NCI-H1694 (cell line): ENCODE measurements around the gene MFSD12.
"Not testable (repeated sequence)": the region's sequence is repeated elsewhere in the genome, so short reads cannot be mapped to it uniquely, and the experiment has no call there.

Experiments
- DNase-seq: peaks from one replicate; lab custom pipeline; 2025; lab: John Stamatoyannopoulos, UW

MFSD12 gene

DNA sequence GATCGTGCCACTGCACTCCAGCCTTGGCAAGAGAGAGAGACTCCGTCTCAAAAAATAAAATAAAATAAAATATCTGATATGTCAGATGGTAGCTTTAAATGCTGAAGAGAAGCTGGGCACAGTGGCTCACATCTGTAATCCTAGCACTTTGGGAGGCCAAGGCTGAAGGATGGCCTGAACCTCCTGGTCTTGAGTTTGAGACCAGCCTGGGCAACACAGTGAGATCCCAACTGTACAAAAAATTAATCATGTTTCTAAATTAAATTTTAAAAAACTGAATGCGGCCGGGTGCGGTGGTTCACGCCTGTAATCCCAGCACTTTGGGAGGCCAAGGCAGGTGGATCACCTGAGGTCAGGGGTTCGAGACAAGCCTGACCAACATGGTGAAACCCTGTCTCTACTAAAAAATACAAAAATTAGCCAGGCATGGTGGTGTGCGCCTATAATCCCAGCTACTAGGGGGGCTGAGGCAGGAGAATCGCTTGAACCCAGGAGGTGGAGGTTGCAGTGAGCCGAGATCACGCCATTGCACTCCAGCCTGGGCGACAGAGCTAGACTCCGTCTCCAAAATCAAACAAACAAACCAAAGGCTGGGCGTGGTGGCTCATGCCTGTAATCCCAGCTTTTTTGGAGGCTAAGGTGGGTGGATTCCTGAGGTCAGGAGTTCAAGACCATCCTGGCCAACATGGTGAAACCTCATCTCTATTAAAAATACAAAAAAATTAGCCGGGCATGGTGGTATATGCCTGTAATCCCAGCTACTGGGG, 26.8 kb upstream of the MFSD12 start:
- not testable (repeated sequence) for DNase-seq

DNA sequence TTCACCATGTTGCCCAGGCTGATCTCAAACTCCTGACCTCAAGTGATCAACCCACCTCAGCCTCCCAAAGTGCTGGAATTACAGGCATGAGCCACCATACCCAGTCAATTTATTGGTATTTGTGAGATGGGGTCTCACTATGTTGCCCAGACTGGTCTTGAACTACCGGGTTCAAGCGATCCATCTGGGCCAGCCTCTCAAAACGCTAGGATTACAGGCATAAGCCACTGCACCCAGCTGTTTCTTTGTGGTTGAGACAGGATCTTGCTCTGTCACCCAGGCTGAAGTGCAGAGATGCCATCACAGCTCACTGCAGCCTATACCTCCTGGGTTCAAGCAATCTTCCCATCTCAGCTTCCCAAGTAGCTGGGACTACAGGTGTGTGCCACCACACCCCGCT, 24.4 kb upstream of the MFSD12 start:
- DNase-seq, result not testable (repeated sequence)

DNA sequence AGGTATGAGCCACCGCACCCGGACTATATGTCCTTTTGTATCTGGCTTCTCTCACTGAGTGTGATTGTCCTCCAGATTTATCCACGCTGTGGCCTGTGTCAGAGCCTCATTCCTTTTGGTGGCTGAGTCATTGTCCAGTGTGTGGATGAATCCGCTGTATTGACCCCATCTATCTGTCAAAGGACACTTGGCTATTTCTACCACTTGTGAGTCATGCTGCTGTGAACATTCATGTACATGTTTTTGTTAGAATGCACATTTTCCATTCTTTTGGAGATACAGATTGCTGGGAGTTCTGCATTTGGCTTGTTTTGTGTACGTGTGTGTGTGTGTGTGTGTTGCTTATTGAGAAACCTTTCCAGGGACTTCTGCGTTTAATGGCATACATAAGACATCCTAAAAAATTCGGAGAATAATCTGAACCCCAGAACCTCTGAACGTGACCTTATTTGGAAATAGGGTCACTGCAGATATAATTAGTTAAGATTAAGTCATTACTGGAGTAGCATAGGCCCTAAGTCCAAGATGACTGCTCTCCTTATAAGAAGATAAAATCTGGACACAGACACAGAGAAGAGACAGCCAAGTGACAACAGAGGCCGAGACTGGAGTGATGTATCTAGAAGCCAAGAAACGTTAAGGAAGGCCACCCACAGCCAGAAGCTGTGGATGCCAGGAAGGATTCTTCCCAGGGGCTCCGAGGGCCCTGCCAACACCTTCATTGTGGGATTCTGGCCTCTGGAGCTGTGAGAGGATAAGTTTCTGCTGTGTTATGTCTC, 23.0 kb upstream of the MFSD12 start:
- DNase-seq, result no peak

DNA sequence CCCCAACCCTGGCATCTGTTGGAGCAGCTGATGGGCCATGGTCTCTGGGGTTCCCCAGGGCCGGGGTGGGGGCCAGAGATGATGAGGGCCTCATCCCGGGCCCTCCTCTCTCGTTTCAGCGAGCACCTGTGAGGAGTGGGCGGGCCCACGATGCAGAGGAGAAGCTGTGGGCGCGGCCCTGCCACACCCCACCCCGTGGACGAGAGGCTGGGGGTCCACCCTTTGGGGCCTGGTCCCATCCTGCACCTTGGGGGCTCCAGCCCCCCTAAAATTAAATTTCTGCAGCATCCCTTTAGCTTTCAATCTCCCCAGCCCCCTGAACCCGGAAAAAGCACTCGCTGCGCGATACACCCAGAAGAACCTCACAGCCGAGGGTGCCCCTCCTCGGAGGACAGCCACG, 21.0 kb upstream of the MFSD12 start:
- no peak for DNase-seq

DNA sequence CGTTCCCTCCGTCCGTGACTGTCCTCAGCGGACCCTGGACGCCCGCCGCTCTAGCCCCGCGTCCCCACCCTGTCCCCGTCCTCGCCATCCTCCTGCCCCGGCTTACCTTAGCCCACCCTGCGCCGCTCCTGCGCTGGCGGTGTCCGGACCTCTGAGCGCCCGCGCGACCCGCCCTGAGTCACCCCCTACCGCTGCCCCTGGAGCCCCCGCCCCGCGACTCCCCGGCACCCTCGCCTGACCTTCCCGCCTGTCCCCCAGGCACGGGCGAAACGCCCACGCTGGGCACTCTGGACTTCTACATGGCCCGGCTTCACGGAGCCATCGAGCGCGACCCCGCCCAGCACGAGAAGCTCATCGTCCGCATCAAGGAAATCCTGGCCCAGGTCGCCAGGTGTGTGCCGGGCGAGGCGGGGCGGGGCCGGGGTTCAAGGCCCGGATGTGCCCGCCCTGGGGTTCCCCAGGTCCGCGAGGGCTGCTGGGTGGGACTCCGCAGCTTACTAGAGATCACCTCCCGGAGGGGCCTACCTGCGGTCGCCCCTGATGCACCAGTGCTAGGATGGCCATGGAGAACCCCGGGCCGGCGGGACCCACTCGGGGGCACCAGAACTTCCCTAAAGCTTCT, 20.4 kb upstream of the MFSD12 start:
- DNase-seq, result no peak

DNA sequence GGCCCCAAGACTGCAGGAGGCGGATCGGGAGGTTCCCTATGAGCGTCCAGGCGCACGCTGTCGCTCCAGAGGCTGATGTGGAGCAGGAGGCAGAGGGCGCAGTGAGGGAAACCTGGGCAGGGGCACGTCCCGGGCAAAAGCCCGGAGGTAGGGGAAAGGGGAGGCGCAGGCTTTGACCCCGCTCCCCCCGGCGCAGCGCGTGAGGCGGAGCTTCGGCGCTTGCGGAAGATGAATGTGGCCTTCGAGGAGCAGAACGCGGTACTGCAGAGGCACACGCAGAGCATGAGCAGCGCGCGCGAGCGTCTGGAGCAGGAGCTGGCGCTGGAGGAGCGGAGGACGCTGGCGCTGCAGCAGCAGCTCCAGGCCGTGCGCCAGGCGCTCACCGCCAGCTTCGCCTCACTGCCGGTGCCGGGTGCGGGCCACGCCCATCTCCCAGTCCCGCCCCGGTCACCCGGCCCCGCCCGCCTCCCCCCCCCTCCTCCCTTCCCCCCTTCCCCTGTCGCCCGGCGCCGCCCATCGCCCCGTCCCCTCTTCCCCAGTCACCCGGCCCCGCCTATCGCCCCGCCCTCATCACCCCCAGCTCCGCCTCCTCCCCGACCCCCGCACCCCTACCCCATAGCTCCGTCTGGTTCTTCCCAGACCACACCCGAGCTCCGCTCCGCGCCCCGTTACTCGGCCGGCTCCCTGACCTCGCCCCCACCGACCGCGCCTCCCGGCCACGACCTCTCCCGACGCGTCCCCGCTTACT, 19.5 kb upstream of the MFSD12 start:
- DNase-seq, result no peak

DNA sequence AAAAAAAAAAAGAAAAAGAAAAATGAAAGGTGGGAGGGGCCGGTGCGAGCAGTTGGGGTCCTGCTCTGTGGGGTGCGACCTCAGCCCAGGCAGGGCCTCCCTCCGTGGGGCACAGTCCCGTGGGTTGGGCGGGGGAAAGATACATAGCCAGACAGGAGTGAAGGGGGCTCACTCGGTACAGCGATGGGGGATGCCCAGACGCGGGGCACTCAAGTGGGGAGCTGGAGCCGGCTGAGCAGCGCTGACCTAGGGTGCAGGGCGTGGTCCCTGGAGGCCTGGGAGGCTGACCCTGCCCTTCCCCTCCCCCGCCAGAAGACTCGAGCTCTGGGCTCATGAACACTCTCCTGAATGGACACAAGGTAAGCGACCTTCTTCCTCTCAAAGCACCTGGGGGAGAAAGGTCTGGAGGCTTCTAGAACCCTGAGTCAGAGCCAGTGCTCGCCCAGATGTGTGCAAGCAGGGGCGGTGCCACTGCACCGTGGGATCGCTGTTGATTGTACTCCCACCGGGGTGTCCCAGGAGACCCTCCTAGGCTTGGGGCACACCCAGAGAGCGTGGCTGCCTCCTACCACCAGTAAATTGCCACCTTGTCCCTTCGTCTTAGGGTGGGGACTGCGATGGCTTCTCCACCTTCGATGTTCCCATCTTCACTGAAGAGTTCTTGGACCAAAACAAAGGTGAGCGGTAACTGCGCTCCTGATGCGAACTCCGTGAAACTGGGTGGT, 18.7 kb upstream of the MFSD12 start:
- no peak for DNase-seq

DNA sequence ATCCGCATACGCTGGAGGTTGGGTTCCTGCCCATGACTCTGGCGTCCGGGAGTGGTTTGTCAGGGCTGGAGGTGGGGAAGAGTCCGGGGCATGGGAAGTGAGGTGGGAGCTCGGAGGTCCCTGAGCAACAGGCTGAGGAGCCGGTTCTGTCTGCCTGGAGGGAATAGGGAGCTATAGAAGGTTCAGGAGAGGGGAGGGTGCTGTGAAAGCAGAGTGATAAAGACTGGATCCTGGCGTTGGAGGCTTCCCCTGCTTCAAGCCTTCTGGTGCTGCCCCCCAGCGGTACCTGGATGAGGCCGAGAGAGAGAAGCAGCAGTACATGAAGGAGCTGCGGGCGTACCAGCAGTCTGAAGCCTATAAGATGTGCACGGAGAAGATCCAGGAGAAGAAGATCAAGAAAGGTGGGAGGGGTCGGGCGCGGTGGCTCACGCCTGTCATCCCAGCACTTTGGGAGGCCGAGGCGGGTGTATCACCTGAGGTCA, 17.9 kb upstream of the MFSD12 start:
- DNase-seq, result peak; percentile 42

DNA sequence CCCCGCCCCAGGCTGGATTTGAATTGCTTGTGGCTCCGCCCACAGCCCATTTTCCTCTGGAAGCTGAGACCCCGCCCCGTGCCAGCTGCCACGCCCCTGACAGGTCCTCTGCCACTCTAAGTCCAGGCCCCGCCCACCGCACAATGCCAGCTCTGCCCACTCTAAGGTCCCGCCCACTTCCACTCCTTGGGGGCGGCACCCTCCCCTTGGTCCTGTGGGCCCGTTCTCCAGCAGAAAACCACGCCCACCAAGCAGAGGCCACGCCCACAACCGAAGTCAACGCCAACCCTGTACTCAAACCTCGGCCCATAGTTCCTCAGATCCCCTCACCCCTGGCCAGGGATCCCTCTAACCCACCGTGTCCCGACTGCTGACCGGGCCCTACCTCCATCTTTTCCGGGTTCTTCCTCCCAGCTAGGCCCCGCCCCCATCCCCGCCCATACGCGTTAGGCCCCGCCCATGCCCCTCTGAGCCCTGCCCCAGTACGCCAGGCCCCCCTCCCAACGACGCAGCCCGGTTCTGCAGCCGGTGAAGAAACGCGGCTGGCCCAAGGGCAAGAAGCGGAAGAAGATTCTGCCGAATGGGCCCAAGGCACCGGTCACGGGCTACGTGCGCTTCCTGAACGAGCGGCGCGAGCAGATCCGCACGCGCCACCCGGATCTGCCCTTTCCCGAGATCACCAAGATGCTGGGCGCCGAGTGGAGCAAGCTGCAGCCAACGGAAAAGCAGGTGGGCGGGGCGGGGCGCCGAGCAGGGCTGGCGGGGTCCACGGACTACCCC, 16.7 kb upstream of the MFSD12 start:
- DNase-seq, result peak; percentile 65

DNA sequence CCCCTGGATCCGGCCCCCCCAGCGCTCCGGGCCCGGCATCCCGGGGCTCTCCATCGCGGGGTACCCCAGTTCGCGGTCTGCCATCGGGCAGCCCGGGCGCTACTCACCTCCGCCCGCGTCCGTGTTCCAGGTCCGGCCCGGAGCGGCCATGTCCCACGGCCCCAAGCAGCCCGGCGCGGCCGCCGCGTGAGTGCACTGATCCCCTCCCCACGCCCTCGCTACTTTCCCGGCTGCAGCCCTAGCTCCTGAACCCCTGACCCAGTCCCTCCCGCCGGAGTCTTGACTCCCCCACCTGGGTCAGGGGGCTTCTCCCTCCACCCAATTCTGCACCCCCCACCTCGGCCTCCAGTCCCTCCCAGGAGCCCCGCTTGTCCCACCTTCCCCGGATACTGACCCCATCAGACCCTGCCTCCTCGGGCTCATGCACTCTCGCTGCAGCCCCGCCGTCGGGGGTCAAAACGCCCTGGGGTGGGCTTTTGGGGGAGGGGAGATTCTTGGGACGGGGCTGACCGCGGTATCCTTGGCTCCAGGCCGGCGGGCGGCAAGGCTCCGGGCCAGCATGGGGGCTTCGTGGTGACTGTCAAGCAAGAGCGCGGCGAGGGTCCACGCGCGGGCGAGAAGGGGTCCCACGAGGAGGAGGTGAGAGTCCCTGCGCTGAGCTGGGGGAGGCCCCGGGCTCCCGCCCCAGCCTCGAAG, 15.9 kb upstream of the MFSD12 start:
- DNase-seq, result no peak

DNA sequence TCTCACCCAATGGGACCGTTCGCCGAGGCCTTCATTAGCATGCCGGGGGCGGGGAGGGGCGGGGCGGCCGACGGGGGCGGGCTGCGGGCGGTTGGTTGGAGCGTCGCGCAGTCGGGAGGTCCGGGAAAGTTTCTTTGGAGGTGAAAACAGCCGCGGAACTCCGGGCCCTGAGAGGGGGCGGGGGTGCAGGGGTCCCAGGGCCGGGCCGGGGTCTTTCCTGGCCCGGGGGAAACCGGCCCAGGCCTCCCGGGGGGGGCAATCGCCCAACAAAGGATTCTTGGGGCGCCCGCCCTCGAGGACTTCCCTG, 15.4 kb upstream of the MFSD12 start, which contains the start of gene HMG20B:
TSS of gene HMG20B (plus strand) at position 90 of the 307 bp plus-strand sequence. CDS start 366 bp downstream, outside the sequence.
- no peak for DNase-seq

DNA sequence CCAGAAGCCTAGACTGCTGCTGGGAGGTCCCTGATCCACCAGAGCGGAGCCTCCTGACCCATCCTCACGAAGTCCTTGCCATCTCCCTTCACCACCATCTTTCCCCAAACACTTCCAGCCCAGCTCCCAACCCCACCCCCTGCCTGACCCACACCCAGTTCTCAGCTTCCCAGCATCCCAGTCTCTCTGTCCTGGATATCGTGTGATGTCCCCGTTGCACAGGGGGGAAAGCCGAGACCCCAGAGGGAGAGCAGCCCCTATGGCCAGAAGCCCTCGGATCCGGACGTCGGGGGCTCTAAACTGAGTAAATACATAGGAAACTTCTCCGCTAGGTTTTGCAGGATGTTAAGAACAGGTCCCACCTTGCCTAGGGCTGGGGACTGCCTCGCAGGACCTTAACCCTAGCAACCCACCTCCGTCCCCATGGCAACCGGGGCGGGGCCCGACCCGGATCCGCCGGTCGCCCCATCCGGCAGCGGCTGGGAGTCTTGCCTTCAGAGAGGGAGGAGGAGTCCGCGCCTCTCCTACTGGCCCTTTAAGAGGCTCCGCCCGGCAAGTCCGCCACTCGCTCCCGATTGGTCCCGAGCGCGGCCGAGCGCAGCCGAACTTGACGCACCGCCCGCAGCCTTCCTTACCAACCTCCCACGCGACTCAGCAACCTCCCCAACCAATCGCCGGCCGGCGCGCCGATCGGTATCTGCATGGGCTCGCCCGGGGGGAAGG, 14.9 kb upstream of the MFSD12 start:
- DNase-seq, result peak; percentile 94

DNA sequence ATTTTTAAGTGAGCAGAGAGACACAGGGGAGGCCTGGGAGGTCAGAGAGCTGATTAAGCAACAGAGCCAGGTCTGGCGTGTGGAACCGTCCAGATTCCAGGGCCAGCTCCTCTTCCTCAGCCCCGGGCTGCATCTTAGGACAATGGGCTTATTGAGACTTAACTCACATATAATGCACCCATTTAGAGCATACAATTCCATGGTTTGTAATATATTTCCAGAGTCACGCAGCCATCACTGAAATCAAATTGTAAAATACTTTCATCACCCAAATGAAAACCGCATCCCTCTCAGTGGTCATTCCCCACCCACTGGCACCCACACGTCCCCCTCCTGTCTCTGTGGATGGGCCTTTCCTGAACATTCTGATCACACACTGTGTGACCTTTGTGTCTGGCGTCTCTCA, 13.2 kb upstream of the MFSD12 start:
- no peak for DNase-seq

DNA sequence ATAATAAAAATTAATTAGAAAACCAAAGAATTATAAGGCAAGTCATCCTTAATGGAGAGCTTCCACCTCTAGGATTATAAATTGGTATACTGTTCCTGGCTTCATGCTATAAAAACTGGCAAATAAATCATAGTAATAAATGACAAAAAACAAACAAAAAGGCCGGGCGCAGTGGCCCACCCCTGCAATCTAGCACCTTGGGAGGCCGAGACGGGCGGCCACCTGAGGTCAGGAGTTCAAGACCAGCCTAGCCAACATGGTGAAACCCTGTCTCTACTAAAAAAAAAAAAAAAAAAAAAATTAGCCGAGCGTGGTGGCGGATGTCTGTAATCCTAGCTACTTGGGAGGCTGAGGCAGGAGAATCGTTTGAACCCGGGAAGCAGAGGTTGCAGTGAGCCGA, 12.7 kb upstream of the MFSD12 start:
- not testable (repeated sequence) for DNase-seq

DNA sequence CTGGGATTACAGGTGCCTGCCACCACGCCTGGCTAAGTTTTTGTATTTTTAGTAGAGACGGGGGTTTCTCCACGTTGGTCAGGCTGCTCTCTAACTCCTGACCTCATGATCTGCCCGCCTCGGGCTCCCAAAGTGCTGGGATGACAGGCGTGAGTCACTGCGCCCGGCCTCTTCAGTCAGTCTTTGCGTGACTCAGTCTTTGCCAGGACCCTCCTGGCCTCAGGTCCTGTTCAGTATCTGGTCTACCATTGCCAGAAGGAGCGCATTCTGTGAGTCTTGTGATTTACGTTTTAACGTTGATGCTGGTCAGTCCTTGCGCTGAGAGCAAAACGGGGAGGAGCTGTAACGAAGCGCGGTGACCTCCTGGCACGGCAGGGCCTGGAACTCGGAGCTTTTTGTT, 7.8 kb upstream of the MFSD12 start:
- no peak for DNase-seq

DNA sequence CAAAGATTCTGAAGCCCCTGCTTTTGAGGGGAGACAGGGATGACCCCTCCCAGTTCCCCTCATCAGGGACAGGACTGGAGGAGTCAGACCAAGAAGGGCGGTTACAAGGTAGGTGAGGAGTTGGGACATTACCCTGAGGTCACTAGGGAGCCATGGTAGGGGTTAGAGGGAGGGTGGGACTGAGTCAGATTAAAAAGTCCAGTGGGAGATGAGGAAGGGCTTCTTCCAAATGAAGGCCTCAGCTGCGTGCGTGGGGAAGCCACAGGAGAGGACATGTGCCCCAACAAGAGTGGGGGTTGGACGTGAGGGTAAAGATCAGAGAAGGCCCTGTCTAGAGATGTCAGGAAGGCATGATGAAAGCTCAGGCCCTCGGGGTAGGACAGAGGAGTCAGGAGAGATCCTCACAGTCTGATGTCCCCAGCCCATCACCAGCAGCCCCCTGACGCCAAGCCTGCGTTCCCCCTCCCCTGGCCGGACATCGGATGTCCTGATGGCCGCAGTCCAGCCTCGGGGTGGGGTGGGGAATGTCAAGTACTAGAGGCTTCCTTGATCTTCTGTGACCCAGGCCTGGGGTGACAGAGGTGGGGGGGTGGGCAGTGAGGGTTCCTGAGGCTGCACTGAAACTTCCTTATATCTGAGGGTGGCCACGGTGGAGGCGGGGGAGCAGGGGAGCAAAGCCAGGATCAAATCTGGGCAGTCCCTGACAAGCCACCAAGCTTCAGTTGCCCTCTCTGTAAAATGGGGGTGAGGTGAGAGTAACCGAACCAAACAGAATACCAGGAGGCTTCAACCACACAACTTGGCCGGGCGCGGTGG, 6.5 kb upstream of the MFSD12 start:
- no peak for DNase-seq

DNA sequence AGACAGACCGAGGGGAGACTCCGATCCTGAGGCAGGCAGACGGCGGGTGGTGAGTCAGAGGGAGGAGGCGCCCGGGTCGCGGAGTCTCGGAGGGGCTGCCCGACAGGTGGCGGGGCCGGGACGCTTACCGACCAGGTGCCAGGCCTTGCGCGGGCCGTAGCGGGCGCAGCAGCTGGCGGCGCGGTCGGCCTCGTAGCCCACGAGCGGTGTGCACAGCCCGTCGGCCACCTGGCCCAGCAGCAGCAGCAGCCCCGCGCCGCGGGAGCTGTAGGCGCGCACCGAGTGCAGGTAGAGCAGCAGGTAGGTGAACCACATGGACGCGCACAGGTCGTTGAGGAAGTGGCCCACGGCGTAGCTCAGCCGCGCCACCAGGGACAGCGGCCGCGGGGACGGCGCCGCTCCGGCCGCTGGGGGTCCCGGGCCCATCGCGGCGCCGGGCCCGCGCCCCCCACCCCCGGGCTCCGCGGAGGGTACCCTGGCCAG, 367 bp downstream of the MFSD12 start:
- no peak for DNase-seq

DNA sequence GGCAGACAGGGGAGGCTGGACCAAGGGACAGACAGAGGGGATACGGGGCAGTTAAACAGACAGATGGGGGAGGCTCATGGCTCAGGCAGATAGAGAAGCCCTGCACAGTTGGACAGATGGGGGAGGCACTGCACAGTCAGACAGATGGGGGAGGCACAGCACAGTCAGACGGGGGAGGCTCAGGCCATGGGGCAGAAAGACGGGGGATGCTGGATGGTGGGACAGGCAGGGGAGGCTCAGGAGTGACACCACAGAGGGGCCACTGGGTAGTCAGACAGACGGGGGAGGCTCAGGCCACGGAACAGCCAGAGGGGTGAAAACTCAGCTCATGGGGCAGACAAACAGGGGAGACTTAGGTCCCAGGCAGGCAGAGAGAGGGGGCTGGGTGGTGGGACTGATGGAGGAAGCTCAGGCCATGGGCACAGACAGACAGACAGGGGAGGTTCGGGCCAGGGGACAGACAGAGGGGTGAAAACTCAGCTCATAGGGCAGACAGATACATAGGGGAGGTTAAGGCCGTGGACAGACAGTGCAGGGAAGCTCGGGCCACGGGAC, 886 bp downstream of the MFSD12 start:
- no peak for DNase-seq
